GM21619 (cell line): ENCODE data around the gene AFDN.

ENCODE experiments used
- ATAC-seq: cut with Tn5 transposase; IDR thresholded peaks from one replicate; pipeline ENCODE4 v1.9.1; 2021; ENCODE audit not compliant: unreplicated experiment

AFDN gene, protein sequence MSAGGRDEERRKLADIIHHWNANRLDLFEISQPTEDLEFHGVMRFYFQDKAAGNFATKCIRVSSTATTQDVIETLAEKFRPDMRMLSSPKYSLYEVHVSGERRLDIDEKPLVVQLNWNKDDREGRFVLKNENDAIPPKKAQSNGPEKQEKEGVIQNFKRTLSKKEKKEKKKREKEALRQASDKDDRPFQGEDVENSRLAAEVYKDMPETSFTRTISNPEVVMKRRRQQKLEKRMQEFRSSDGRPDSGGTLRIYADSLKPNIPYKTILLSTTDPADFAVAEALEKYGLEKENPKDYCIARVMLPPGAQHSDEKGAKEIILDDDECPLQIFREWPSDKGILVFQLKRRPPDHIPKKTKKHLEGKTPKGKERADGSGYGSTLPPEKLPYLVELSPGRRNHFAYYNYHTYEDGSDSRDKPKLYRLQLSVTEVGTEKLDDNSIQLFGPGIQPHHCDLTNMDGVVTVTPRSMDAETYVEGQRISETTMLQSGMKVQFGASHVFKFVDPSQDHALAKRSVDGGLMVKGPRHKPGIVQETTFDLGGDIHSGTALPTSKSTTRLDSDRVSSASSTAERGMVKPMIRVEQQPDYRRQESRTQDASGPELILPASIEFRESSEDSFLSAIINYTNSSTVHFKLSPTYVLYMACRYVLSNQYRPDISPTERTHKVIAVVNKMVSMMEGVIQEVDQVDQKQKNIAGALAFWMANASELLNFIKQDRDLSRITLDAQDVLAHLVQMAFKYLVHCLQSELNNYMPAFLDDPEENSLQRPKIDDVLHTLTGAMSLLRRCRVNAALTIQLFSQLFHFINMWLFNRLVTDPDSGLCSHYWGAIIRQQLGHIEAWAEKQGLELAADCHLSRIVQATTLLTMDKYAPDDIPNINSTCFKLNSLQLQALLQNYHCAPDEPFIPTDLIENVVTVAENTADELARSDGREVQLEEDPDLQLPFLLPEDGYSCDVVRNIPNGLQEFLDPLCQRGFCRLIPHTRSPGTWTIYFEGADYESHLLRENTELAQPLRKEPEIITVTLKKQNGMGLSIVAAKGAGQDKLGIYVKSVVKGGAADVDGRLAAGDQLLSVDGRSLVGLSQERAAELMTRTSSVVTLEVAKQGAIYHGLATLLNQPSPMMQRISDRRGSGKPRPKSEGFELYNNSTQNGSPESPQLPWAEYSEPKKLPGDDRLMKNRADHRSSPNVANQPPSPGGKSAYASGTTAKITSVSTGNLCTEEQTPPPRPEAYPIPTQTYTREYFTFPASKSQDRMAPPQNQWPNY (N-terminal part only)

DNA sequence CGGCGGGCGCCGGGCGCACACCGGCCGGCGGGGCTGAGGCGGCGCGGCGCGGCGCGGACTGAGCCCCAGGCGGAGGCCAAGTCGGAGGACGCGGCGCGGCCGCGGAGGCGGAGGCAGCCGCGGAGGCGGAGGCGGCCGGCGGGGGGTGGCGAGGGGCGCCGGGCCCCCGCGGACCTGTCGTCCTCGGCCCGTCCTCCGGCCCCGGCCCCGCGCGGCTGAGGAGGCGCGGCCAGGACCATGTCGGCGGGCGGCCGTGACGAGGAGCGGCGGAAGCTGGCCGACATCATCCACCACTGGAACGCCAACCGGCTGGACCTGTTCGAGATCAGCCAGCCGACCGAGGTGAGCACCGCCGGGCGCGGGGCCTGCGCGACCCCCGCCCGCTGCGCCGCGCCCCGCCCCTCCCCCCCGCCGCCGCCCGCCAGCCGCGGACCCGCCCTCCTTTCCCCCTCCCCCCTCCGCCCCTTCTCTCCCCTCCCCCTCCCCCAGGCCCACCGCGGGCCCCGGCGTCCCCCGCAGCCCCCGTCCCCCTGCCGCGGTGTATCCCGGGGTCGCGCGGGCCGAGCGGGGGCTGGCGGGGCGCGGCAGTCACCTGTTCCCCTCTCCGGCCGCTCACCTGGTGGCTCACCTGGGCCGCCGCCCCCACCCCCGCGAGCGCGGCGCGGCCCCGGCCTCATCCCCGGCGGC, at the start of gene AFDN:
TSS of gene AFDN (plus strand) at position 16 of the 687 bp plus-strand sequence. CDS start at position 238, 222 bp downstream.
- ATAC-seq: peak; percentile 32

DNA sequence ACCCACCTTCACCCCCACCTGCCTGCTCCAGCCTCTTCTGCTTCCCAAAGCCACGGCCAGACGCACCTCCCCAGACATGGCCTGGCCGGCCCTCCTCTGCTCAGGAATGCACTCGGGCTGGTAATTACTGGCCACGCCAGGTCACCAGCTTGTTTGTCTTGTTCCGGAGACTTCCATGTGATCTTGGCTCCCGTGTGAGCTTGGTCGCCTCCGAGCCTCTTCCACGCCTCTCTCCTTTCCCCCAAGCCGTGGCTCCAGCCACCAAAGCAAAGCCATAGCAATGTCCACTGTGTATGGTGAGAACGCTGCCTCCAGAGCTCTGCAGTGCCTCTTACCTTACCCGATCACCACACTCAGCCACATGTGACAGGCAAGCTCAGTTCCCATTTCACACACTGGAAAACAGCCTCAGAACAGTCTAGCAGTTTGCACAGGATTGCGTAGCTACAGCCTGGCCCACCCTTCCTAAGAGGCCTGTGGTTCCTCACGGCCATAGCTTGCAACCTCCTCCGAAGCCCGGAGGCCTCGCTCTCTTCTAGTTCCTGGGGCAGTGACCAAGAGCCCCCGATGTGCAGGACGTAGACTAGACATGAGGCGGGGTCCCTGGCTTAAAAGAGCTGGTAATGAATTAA, 48.1 kb upstream of the AFDN start:
- no peak for ATAC-seq

DNA sequence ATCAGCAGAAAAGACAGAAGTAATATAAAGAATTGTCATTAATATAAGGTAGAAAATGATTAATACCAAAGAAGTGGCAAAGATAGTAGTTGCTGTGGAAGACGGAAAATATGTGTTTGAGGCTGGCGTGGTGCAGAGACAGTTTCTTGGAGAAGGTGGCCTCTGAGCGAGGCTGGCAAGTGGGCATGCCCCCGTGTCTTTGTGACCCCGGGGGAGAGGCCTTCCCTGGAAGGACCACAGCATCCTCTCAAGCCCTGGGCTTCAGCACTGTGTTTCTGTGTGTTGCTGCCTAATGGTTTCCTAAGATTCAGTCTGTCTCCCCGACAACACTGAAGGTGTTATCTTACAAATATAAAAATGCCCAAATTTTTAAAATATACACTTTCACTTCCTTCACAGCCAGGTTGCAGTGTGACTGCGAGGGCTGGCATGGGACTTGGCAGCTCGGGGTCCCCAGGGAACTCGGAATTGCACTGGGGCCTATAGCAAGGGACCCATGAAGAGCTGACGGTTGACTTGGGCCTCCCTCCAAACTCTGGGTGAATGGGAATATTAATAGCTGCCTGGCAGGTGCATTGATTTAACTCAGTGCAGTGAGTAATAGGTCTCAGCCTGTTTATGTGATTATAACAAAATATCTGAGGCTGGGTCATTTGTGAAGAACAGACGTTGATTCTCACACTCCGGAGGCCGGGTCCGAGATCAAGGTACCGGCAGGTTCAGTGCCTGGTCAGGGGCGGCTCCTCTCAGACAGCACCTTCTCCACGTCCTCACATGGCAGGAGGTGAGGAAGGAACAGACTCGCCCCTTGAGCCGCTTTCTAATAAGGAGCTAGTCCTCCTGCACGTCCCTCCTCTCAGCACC, 47.4 kb upstream of the AFDN start:
- ATAC-seq: no peak

DNA sequence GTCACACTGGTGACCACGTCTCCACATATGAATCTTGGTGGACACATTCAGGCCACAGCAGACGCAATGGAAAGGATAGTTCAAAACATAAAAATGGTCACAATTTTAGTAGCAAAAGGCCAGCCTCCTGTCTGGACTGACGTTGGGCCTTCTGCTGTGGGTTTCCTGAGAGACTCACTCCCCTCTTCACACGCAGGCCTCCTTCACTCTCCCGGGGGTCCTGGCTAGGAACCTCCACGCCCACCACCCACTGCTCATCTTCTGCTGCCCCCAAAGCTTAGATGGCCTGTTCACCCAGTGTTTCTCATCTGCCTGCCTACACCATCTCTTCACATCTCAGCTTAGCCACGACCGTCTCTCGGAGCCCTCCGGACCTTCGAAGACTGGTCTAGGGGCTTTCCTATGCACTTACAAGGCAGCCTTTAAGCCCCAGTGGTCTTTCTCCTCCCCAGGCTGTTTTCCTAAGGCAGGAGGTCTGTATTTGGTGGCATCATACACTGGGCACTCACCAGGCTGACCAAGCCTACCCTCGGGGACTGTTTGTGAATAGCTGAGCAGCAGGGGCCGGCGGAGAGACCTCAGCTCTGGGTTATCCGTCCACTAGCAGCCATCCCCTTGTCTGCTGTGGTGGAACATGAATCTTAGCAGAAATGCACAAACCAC, 46.6 kb upstream of the AFDN start:
- ATAC-seq: no peak

DNA sequence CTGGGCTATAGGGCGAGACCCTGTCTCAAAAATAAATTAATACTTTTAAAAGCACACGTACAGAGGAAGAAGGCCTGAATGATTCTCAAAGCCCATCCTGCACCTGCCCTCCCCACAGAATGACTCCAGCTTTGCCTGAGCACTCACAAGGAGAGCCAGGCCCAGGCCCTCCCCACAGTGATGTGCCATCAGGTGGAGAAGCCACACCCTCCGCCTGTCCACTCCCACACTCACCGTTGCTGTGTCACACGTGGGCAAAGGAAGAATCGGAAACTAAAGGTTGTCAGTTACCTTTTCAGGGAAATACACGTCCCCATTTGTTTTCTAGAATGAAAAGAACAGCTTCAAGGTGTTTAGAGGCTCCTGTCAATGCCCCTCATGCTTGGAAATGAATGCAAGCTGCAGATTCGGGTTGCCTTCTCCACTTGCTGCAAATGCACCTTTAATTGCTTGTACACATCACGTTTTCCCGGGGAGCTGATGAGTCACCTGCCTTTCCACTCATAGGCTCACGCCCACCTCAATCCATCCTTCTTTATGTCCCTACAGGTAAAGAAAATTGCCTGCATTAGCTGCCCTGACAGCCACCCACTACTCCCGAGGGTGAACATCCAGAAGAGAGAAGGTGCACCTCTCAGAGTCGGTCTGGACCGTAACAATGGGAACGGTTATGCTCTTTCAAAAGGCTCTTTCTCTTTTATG, 45.5 kb upstream of the AFDN start:
- ATAC-seq: no peak

DNA sequence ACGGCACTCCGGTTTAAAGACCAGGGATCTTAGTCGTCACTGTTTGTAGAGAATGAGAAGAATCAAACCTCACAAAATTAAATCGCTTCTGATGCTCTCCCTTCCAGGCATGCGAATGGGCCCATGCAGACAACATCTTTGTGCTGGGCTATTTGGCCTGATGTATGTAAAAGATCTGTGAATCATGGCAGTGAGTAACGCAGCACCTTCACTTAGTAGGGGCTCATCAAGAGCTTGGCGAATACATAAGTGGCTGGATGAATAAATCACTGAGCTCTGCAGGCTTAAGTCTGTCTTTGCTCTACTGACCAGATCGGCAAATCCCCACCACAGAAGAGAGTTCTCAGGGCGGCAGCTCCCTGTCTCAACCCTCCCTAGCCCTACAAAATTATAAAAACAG, 44.8 kb upstream of the AFDN start:
- ATAC-seq: no peak

DNA sequence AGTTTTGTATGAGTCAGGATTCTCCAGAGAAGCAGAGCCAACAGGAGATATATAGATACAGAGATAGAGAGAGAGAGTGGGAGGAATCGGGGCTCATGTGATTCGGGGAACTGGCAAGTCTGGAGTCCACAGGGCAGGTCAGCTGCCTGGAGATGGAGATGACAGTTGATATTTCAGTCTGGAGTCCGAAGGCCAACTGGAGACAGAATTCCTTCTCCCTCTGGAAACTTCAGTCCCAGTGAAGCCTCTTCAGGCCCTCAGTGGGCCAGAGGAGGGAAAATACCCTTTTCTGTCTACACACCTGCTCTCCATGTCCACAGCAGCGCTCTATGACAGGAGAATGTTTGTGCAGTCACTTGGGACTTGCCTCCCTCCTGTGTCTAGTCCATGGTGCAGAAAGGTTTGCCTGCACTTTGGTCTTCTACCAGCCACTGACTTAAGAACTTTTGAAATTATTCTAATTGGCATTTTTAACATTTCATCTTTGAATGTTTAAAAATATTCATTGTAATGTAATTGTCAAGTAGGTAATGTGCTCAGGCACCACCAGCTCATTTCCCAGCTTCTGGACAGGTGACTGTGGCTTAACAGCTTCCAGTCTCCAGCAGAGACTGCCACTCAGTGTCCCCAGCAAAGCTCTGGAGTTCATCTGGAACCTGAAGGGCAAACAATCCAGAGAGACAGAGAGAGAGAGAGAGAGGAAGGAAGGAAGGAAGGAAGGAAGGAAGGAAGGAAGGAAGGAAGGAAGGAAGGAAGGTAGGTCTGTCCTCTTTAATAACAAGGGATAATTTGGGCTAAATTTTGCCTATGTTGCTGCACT, 43.8 kb upstream of the AFDN start:
- no peak for ATAC-seq

DNA sequence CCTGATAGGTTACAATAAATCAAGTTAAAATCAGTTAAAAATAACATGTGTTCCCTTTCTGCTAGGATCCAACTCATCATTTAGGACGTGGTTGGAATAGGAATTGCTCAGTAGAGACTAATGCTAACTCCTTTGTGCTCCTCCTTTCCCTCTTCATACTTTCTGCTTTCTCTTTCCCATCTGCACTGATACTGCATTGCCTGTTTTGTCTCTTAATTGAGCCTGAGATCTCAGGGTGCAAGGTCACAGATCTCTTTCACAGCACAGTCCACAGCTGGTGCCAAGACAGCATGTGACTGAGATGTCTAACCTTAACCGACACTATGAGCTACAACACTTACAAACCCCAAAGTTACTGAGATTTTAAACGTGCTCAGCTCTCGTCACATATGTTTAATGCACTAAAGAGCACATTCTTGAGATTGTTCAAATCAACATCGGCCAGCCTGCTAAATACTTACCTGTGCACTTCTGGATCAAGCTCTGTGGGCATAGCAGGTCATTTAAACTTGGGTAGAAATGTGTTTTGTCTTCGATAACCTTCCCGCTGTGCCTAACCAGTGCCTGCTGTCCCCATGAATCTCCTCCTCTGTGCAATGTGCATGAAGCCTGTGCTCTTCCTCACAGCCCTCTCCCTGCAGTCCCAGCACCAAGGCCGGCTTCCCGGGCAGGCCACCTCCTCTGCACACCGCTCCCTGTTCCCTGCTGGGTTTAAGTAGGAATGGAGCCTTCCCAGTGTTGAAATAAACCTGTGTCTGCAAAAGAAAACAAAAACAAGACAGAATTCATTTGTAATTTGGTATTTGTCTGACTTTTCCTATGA, 39.6 kb upstream of the AFDN start:
- ATAC-seq: no peak

DNA sequence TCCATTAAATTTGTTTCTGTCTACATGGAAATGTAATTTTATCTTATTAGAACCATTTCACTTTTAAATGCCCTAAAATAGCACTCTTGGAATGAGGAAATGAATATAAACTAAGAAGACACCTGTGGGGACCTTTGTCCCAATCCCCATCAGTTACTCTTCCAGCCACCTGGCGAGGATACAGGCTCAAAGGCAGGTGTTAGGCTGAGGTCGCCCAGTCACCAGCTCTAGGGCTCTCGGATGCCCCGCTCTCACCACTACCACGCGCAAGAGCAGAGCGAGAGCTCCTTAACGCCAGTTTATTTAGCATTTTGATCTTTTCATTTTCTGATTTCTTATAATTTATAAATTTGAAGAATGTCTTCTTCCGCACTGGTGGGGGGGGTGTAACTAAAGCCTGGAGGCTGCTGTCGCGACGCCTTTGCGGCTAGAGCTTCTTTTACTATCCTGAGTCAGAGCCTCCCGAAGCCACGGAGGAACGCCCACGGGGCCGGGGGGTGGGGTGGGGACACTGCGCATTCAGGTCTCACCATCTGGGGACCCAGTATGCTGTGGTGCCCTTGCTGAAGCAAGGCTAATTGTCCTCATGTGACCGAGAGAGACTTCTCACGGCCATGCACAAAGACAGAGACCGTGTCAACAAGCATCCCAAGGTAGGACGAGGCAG, 38.7 kb upstream of the AFDN start:
- no peak for ATAC-seq

DNA sequence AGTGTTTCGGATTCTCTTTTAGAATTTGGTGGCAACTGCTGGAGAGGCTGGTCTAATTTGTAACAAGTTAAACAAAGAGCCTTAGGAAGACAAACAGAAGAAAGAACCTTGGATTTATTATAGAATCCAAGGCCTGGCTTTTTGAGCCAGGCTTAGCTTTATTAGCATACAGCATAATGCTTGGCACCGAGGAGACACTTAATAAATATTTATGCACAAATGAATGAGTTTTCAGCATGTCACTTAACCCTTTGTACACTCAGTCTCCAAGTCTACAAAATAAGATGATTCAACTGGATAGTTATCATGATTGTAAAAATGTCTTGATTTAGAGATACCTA, 38.2 kb upstream of the AFDN start:
- no peak for ATAC-seq

DNA sequence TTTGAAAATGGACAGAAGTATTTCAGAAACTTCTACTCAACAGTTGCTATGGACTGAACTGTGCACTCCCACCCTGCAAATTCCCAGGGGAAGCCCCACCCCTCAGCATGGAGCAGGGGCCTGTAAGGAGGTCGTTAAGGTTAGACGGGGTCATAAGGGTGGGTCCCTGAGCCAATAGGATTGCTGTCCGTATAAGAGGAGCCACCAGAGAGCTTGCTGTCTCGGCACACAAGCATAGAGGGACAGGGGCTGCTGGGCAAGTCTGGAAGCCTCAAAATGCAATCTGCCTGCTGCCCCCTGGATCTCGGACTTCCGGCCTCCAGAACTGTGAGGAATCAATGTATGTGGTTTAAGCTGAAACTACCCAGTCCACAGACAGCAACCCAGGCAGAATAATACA, 37.4 kb upstream of the AFDN start:
- ATAC-seq: no peak

DNA sequence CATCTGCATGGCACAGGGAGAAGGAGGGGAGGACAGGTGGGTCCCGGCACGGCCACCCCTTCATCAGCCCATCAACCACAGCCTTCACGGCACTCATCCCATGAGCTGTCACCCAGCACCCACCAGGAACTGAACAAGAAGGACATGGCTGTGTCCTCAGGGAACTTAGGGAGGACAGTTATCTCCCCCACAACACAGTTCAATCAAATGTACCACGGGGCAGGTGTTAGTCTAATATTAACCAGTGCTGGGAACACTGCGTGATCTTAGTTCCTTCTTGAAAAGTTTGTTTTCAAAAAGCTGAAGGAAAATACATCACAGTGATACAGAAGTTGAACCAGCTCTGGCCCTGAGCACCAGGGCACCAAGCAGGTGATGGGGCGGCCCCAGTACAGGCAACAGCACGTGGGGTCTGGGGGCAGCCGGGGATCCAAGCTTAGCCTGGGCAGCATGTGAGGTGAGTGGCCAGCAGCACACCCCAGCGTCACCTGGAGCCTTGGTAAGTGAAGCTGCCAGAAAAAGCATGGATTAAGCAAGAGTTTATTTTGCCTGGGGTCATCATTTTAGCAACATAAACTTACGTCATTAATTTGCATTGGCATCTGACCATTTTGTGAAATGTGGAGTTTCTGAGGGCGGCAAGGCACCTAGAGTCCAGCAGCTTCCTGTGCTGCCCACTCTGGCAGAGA, 35.5 kb upstream of the AFDN start:
- ATAC-seq: no peak

DNA sequence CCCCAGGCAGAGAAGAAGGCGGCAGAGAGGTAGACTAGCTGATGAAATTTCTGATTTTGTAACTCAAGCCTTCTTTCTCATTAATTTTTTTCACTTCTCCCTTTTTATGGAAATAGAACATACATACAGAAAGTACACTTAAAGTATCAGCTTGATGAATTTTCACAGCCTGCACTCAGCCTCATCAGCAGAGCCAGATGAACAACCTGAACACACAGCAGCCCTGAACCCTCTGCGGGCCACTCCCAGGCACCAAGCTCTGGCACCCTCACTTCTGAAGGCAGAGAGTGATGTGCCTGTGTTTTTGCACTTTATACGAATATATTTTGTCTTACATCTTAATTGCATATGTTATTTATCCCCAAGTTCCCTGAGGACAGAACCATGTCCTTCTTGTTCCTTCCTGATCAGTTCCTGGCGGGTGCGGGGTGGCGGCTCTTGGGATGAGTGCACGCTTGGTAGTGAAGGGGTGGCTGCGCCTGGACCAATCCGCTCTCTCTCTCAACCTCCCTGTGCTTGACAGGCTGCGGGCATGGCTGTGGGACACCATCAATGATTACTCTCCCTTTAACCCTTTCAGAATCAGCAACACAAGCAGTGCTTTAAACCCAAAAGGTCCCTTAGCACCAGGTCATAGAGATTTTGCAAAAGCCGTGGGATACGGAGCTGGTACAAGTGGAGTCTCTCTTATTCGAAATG, 34.8 kb upstream of the AFDN start:
- ATAC-seq: no peak

DNA sequence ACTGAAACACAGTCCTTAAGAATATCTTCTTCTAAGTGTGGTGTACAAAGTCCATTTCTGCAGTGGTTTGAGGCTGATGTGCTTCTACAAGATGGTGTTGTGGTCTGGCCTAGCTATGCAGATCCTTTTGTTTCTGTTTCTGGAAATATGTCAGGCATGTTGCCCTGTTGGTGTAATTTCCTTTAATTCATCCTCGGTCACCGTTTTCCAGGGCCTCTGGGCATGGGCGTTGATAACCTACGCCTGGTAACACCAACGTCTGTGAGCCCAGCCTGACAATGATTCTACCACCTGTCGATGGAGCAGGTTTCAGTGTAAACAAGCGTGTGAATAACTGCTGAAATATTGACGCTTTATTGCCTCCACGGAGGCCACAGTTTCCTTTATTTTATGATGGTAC, 33.3 kb upstream of the AFDN start:
- no peak for ATAC-seq
